Activated naive CD8-positive, alpha-beta T cell treated with anti-CD3 and anti-CD28 coated beads for 36 hours (primary cell): Measurements from ENCODE around the gene TENT4A. TPM values are rescaled to one million over a fixed set of nuclear protein-coding genes. Genes with fewer than 3 reads are reported as not detected.

Source experiments
- DNase-seq: peaks from one replicate; pipeline ENCODE4 v3.0.0; 2021
- H3K27ac Mint-ChIP-seq: one replicate; pipeline ENCODE4 v1.8.0; 2022; ENCODE audit warnings: mild to moderate bottlenecking, moderate library complexity, mixed read lengths
- H3K27me3 Mint-ChIP-seq: one replicate; pipeline ENCODE4 v1.8.0; 2022; ENCODE audit warnings: mild to moderate bottlenecking, mixed read lengths
- H3K36me3 Mint-ChIP-seq: one replicate; pipeline ENCODE4 v1.8.0; 2021; ENCODE audit warnings: mild to moderate bottlenecking, mixed read lengths
- H3K4me1 Mint-ChIP-seq: one replicate; pipeline ENCODE4 v1.8.0; 2021; ENCODE audit warnings: mixed read lengths
- H3K4me3 Mint-ChIP-seq: one replicate; pipeline ENCODE4 v1.8.0; 2022; ENCODE audit warnings: mild to moderate bottlenecking, moderate library complexity, mixed read lengths
- H3K9me3 Mint-ChIP-seq: one replicate; pipeline ENCODE4 v1.8.0; 2022; ENCODE audit warnings: mixed read lengths
- total RNA-seq, 2 experiments: library from RNA; stranded (reverse); gene quantifications; one replicate each; pipeline ENCODE4 v1.2.3, GENCODE V29; 2021

Gene TENT4A
- total RNA-seq, 2 experiments from 2014 or later, result 28.2 to 30.7 TPM

GRCh38 chr5:6686501-6686900 is 26.7 kb upstream of the TENT4A start:
- H3K36me3 Mint-ChIP-seq, result no peaks in the 10 kb centered on the region
- H3K4me3 Mint-ChIP-seq, result no peak overlapping the region
- H3K9me3 Mint-ChIP-seq, result no peaks in the 10 kb centered on the region
- no peaks in the 10 kb centered on the region for H3K4me1 Mint-ChIP-seq
- H3K27ac Mint-ChIP-seq, result no peak overlapping the region
- peaks cover 68% of the 10 kb centered on the region for H3K27me3 Mint-ChIP-seq
- DNase-seq, result no peak

- no peaks in the 10 kb centered on the region for H3K9me3 Mint-ChIP-seq
- no peaks in the 10 kb centered on the region for H3K36me3 Mint-ChIP-seq
- peaks cover 64% of the 10 kb centered on the region for H3K27me3 Mint-ChIP-seq
- no peak overlapping the region for H3K4me3 Mint-ChIP-seq
- no peak overlapping the region for H3K27ac Mint-ChIP-seq
- no peak for DNase-seq
- no peaks in the 10 kb centered on the region for H3K4me1 Mint-ChIP-seq
Measured at GRCh38 chr5:6686915-6687409, 26.3 kb upstream of the TENT4A start.

- H3K4me3 Mint-ChIP-seq, result no peak overlapping the region
- no peaks in the 10 kb centered on the region for H3K9me3 Mint-ChIP-seq
- peaks cover 65% of the 10 kb centered on the region for H3K27me3 Mint-ChIP-seq
- H3K4me1 Mint-ChIP-seq, result no peaks in the 10 kb centered on the region
- no peaks in the 10 kb centered on the region for H3K36me3 Mint-ChIP-seq
- no peak for DNase-seq
- no peak overlapping the region for H3K27ac Mint-ChIP-seq
Measured at GRCh38 chr5:6687505-6687904, 25.7 kb upstream of the TENT4A start.

- no peak for DNase-seq
Measured at GRCh38 chr5:6692906-6693305, 20.3 kb upstream of the TENT4A start.

GRCh38 chr5:6698696-6699095 is 14.5 kb upstream of the TENT4A start:
- no peaks in the 10 kb centered on the region for H3K36me3 Mint-ChIP-seq
- H3K27me3 Mint-ChIP-seq, result peaks cover 45% of the 10 kb centered on the region
- no peak overlapping the region for H3K27ac Mint-ChIP-seq
- no peaks in the 10 kb centered on the region for H3K9me3 Mint-ChIP-seq
- H3K4me1 Mint-ChIP-seq, result no peaks in the 10 kb centered on the region
- no peak overlapping the region for H3K4me3 Mint-ChIP-seq
- DNase-seq, result no peak

More at GRCh38 chr5:6692906-6693305, 20.3 kb upstream of the TENT4A start:
- Mint-ChIP-seq H3K4me1 (no peaks in the 10 kb centered on the region), H3K27me3 (peaks cover 50% of the 10 kb centered on the region), H3K9me3 (peaks cover 1% of the 10 kb centered on the region), H3K27ac (no peak overlapping the region), H3K4me3 (no peak overlapping the region), H3K36me3 (no peaks in the 10 kb centered on the region)

- DNase-seq, result no peak
- Mint-ChIP-seq H3K27ac (no peak overlapping the region), H3K4me1 (no peaks in the 10 kb centered on the region), H3K4me3 (no peak overlapping the region), H3K27me3 (peaks cover 42% of the 10 kb centered on the region), H3K36me3 (no peaks in the 10 kb centered on the region), H3K9me3 (no peaks in the 10 kb centered on the region)
Measured at GRCh38 chr5:6699357-6699756, 13.9 kb upstream of the TENT4A start.

GRCh38 chr5:6700074-6700684 is 13.1 kb upstream of the TENT4A start:
- Mint-ChIP-seq H3K36me3 (no peaks in the 10 kb centered on the region), H3K4me3 (no peak overlapping the region), H3K27me3 (peaks cover 38% of the 10 kb centered on the region), H3K4me1 (peaks cover 5% of the 10 kb centered on the region), H3K27ac (no peak overlapping the region), H3K9me3 (no peaks in the 10 kb centered on the region)
- DNase-seq, result no peak

- Mint-ChIP-seq H3K36me3 (no peaks in the 10 kb centered on the region), H3K4me3 (no peak overlapping the region), H3K27me3 (peaks cover 38% of the 10 kb centered on the region), H3K9me3 (no peaks in the 10 kb centered on the region), H3K27ac (no peak overlapping the region), H3K4me1 (peaks cover 7% of the 10 kb centered on the region)
- DNase-seq, result no peak
Measured at GRCh38 chr5:6700685-6701355, 12.4 kb upstream of the TENT4A start.

- H3K27ac Mint-ChIP-seq, result no peak overlapping the region
- no peaks in the 10 kb centered on the region for H3K36me3 Mint-ChIP-seq
- H3K4me1 Mint-ChIP-seq, result peaks cover 8% of the 10 kb centered on the region
- peaks cover 35% of the 10 kb centered on the region for H3K27me3 Mint-ChIP-seq
- DNase-seq, result no peak
- no peak overlapping the region for H3K4me3 Mint-ChIP-seq
- H3K9me3 Mint-ChIP-seq, result no peaks in the 10 kb centered on the region
Measured at GRCh38 chr5:6701491-6701890, 11.7 kb upstream of the TENT4A start.

- no peaks in the 10 kb centered on the region for H3K36me3 Mint-ChIP-seq
- H3K27me3 Mint-ChIP-seq, result peaks cover 25% of the 10 kb centered on the region
- H3K4me1 Mint-ChIP-seq, result peaks cover 8% of the 10 kb centered on the region
- H3K27ac Mint-ChIP-seq, result no peak overlapping the region
- H3K9me3 Mint-ChIP-seq, result no peaks in the 10 kb centered on the region
- DNase-seq, result no peak
- no peak overlapping the region for H3K4me3 Mint-ChIP-seq
Measured at GRCh38 chr5:6702633-6703032, 10.6 kb upstream of the TENT4A start.

GRCh38 chr5:6703806-6704205 is 9.4 kb upstream of the TENT4A start:
- DNase-seq, result no peak
- Mint-ChIP-seq H3K27me3 (peaks cover 21% of the 10 kb centered on the region), H3K36me3 (no peaks in the 10 kb centered on the region), H3K4me3 (no peak overlapping the region), H3K4me1 (peaks cover 10% of the 10 kb centered on the region), H3K9me3 (no peaks in the 10 kb centered on the region), H3K27ac (no peak overlapping the region)

GRCh38 chr5:6704361-6704851 is 8.8 kb upstream of the TENT4A start:
- no peak overlapping the region for H3K27ac Mint-ChIP-seq
- H3K4me3 Mint-ChIP-seq, result no peak overlapping the region

GRCh38 chr5:6705088-6705487 is 8.1 kb upstream of the TENT4A start:
- Mint-ChIP-seq H3K4me1 (peaks cover 11% of the 10 kb centered on the region), H3K36me3 (no peaks in the 10 kb centered on the region), H3K27me3 (peaks cover 16% of the 10 kb centered on the region), H3K27ac (peak overlapping the region; percentile 1), H3K9me3 (no peaks in the 10 kb centered on the region), H3K4me3 (no peak overlapping the region)
- DNase-seq, result no peak

More at GRCh38 chr5:6704361-6704851, 8.8 kb upstream of the TENT4A start:
- Mint-ChIP-seq H3K27me3 (peaks cover 18% of the 10 kb centered on the region), H3K9me3 (no peaks in the 10 kb centered on the region), H3K36me3 (no peaks in the 10 kb centered on the region), H3K4me1 (peaks cover 11% of the 10 kb centered on the region)
- no peak for DNase-seq

- Mint-ChIP-seq H3K27me3 (peaks cover 7% of the 10 kb centered on the region), H3K36me3 (no peaks in the 10 kb centered on the region), H3K4me1 (peaks cover 11% of the 10 kb centered on the region), H3K27ac (no peak overlapping the region), H3K9me3 (no peaks in the 10 kb centered on the region), H3K4me3 (no peak overlapping the region)
- DNase-seq, result no peak
Measured at GRCh38 chr5:6705959-6706358, 7.3 kb upstream of the TENT4A start.

GRCh38 chr5:6707852-6708251 is 5.4 kb upstream of the TENT4A start:
- Mint-ChIP-seq H3K4me1 (peaks cover 21% of the 10 kb centered on the region), H3K27ac (no peak overlapping the region), H3K9me3 (no peaks in the 10 kb centered on the region), H3K36me3 (no peaks in the 10 kb centered on the region), H3K4me3 (no peak overlapping the region), H3K27me3 (no peaks in the 10 kb centered on the region)
- no peak for DNase-seq

GRCh38 chr5:6708814-6709213 is 4.4 kb upstream of the TENT4A start:
- no peak overlapping the region for H3K4me3 Mint-ChIP-seq
- no peak overlapping the region for H3K27ac Mint-ChIP-seq
- peaks cover 21% of the 10 kb centered on the region for H3K4me1 Mint-ChIP-seq
- H3K36me3 Mint-ChIP-seq, result no peaks in the 10 kb centered on the region
- no peaks in the 10 kb centered on the region for H3K9me3 Mint-ChIP-seq
- no peaks in the 10 kb centered on the region for H3K27me3 Mint-ChIP-seq
- no peak for DNase-seq
